ENCODE data around the gene HDAC9.

- TF ChIP-seq, protein P1, sequence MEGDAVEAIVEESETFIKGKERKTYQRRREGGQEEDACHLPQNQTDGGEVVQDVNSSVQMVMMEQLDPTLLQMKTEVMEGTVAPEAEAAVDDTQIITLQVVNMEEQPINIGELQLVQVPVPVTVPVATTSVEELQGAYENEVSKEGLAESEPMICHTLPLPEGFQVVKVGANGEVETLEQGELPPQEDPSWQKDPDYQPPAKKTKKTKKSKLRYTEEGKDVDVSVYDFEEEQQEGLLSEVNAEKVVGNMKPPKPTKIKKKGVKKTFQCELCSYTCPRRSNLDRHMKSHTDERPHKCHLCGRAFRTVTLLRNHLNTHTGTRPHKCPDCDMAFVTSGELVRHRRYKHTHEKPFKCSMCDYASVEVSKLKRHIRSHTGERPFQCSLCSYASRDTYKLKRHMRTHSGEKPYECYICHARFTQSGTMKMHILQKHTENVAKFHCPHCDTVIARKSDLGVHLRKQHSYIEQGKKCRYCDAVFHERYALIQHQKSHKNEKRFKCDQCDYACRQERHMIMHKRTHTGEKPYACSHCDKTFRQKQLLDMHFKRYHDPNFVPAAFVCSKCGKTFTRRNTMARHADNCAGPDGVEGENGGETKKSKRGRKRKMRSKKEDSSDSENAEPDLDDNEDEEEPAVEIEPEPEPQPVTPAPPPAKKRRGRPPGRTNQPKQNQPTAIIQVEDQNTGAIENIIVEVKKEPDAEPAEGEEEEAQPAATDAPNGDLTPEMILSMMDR (tag by site-specific recombination; IDR thresholded peaks at IDR 0.05), result no peak
- TF ChIP-seq ZNF214 (tag by site-specific recombination; IDR thresholded peaks at IDR 0.05; ENCODE audit: borderline replicate concordance) (no peak), KLF9 (tag by site-specific recombination; IDR thresholded peaks at IDR 0.05; ENCODE audit: low read depth) (no peak), PRDM1 (tag by site-specific recombination; IDR thresholded peaks at IDR 0.05) (no peak), ZNF510 (tag by site-specific recombination; IDR thresholded peaks at IDR 0.05; ENCODE audit: insufficient replicate concordance) (no peak)
These were observed 339.6 kb downstream of the HDAC9 start for GRCh38 chr7:18835001-18835690.
